ENCODE results near the gene RNF111. TPM values are rescaled to one million over a fixed set of nuclear protein-coding genes. Genes with fewer than 3 reads are reported as not detected.

RNF111 gene
- total and polyA plus RNA-seq, 9 of the 15 experiments (the other 6 are each of a cell fraction or from before 2014, with no cell fraction given), result 7.9 to 26.0 (median 14.4) TPM

- TF ChIP-seq ZNF23 (CRISPR knock-in tag; IDR thresholded peaks at IDR 0.05) (no peak), CHD1 (IDR thresholded peaks at IDR 0.05; ENCODE audit: low read length) (peak; percentile 75), MAZ (CRISPR knock-in tag; conservative IDR thresholded peaks at IDR 0.05 in 1 of 2, IDR thresholded peaks at IDR 0.05 in 1 of 2) (peak; percentile 49 to 77; a peak in 3 of 4 replicates), CREBBP (IDR thresholded peaks at IDR 0.05; ENCODE audit: low read depth, low read length) (no peak), CBFA2T2 (conservative IDR thresholded peaks at IDR 0.05) (no peak), BRD4 (IDR thresholded peaks at IDR 0.05) (peak; percentile 46; the same call in 1 of the 2 replicates), ZNF134 (CRISPR knock-in tag; conservative IDR thresholded peaks at IDR 0.05) (no peak), GABPA (tag; conservative IDR thresholded peaks at IDR 0.05; ENCODE audit: low read depth) (peak; percentile 39; the same call in 1 of the 2 replicates), PKNOX1 (IDR thresholded peaks at IDR 0.05) (peak; percentile 94), SRSF3 (IDR thresholded peaks at IDR 0.05; ENCODE audit: insufficient read depth, low read length) (peak; percentile 85; the same call in 1 of the 2 replicates), E2F4 (CRISPR knock-in tag; IDR thresholded peaks at IDR 0.05; ENCODE audit: low read depth) (peak; percentile 95), TCF3 (CRISPR knock-in tag; IDR thresholded peaks at IDR 0.05) (0 out of 2 replicates have a peak, but pooled peaks have one; percentile 5), ZNF263 (CRISPR knock-in tag; IDR thresholded peaks at IDR 0.05; ENCODE audit: borderline replicate concordance) (peak; percentile 43; the same call in 1 of the 2 replicates), JUN (IDR thresholded peaks at IDR 0.05; ENCODE audit: borderline replicate concordance, low read depth, low read length) (no peak), JUN (CRISPR knock-in tag; IDR thresholded peaks at IDR 0.05; ENCODE audit: borderline replicate concordance) (no peak), UBTF (IDR thresholded peaks at IDR 0.05; ENCODE audit: borderline replicate concordance in 1 of 2, low read depth in 2 of 2, low read length in 2 of 2) (peak; percentile 24 to 78; a peak in 2 of 4 replicates), ATF7 (IDR thresholded peaks at IDR 0.05) (peak; percentile 45), MBD1 (CRISPR knock-in tag; IDR thresholded peaks at IDR 0.05) (no peak), TARDBP (IDR thresholded peaks at IDR 0.05) (no peak), ETS1 (conservative IDR thresholded peaks at IDR 0.05; ENCODE audit: control insufficient read depth, low read depth, low read length) (peak; percentile 43)
Observed at GRCh38 chr15:59104912-59105732, 117.7 kb downstream of the RNF111 start, which contains the start of gene CCNB2 (continued).

Data from K562 (cell line).